HCT116 (cell line): ENCODE data around the gene TRIM65. TPM values are rescaled to one million over a fixed set of nuclear protein-coding genes. Genes with fewer than 3 reads are reported as not detected.

ENCODE experiments used
- ATAC-seq: fragments of 200-7000 bp; cut with Tn5 transposase; 2 replicates; pipeline ENCODE4 v1.9.1; 2020; ENCODE audit warnings: mild to moderate bottlenecking, moderate library complexity
- BruUV-seq: library from RNA; stranded (reverse); fragments of 400-500 nt; replicated peaks from 2 replicates; lab custom pipeline; 2021; lab: Mats Ljungman, UMichigan
- CTCF ChIA-PET: fragments of 300-600 bp; sonication (Branson Sonifier 250); formaldehyde crosslinking; loops from one replicate; lab custom pipeline; 2021; ENCODE audit warnings: antibody characterized with exemption; lab: Charles Lee
- POLR2A ChIA-PET: fragments of 300-600, 350-600 bp; sonication (Branson Sonifier 250); formaldehyde crosslinking; loops from one replicate; lab custom pipeline; 2021; ENCODE audit warnings: antibody characterized with exemption; lab: Charles Lee
- RAD21 ChIA-PET, 2 experiments: fragments of 300-600 bp; sonication (Branson Sonifier 250); formaldehyde crosslinking; loops; one replicate each; lab custom pipeline; 2023; ENCODE audit warnings: low total read pairs in 2 of 2; ENCODE audit not compliant: uncharacterized antibody in 2 of 2, unreplicated experiment in 2 of 2, low non-redundant PET in 1 of 2; lab: Charles Lee
- DNase-seq: peaks from one replicate; pipeline ENCODE4 v3.0.0-alpha.2; 2010; ENCODE audit warnings: low read depth, low spot score
- H2AFZ ChIP-seq: fragments of 200-600 bp; shearing (Covaris generic), sonication (generic); 2 replicates; pipeline ENCODE4 v1.6.1; 2017; ENCODE audit warnings: low read depth, mixed run types, mixed read lengths, antibody characterized with exemption, low read length; ENCODE audit not compliant: poor library complexity, severe bottlenecking
- H3K27ac ChIP-seq: 2 replicates; pipeline ENCODE4 v1.5.1; 2012; ENCODE audit warnings: low read depth, low read length
- H3K27me3 ChIP-seq: fragments of 200-600 bp; sonication (generic); 2 replicates; pipeline ENCODE4 v1.6.1; 2016; ENCODE audit warnings: mixed run types, low read length, mixed read lengths; ENCODE audit not compliant: insufficient read depth
- H3K36me3 ChIP-seq, 2 experiments: fragments of 200-500 bp in 1 of 2; fragments of 200-600 bp in 1 of 2; sonication (Bioruptor generic) in 1 of 2; sonication (generic) in 1 of 2; 2 replicates each; pipeline versions ENCODE4 v1.5.1 to v1.6.1; 2014 to 2016; ENCODE audit warnings: low read length in 2 of 2, inconsistent platforms in 1 of 2, mixed read lengths in 1 of 2, mixed run types in 1 of 2; ENCODE audit not compliant: insufficient read depth in 2 of 2, control insufficient read depth in 1 of 2
- H3K4me1 ChIP-seq, 2 experiments: fragments of 200-600 bp in 1 of 2; sonication (generic) in 1 of 2; 2 replicates each; pipeline versions ENCODE4 v1.5.1 to v1.6.1; 2012 to 2017; ENCODE audit warnings: low read length in 2 of 2, inconsistent platforms in 1 of 2, mild to moderate bottlenecking in 1 of 2, mixed read lengths in 1 of 2, mixed run types in 1 of 2, moderate library complexity in 1 of 2; ENCODE audit not compliant: insufficient read depth in 2 of 2, control insufficient read depth in 1 of 2
- H3K4me2 ChIP-seq: fragments of 200-600 bp; sonication (generic); 2 replicates; pipeline ENCODE4 v1.6.1; 2017; ENCODE audit warnings: mixed run types, low read length, mixed read lengths
- H3K4me3 ChIP-seq, 2 experiments: fragments of 200-600 bp in 1 of 2; sonication (generic) in 1 of 2; replicated peaks in 1 of 2; 2 replicates each; pipeline ENCODE4 v1.5.1; 2011 to 2016; ENCODE audit warnings: low read length in 2 of 2, control low read depth in 1 of 2, low read depth in 1 of 2, mild to moderate bottlenecking in 1 of 2, mixed read lengths in 1 of 2, mixed run types in 1 of 2
- H3K79me2 ChIP-seq: fragments of 200-600 bp; sonication (generic); 2 replicates; pipeline ENCODE4 v1.6.1; 2017; ENCODE audit warnings: mild to moderate bottlenecking, mixed run types, low read length, moderate library complexity, mixed read lengths; ENCODE audit not compliant: insufficient read depth
- H3K9ac ChIP-seq: fragments of 200-600 bp; sonication (generic); 2 replicates; pipeline ENCODE4 v1.6.1; 2016; ENCODE audit warnings: low read length, mixed read lengths
- H3K9me2 ChIP-seq: fragments of 200-600 bp; sonication (generic), shearing (Covaris generic); 2 replicates; pipeline ENCODE4 v1.6.1; 2017; ENCODE audit warnings: mixed run types, mild to moderate bottlenecking, moderate library complexity; ENCODE audit not compliant: insufficient read depth
- H3K9me3 ChIP-seq, 2 experiments: fragments of 200-500 bp in 1 of 2; fragments of 200-600 bp in 1 of 2; sonication (Bioruptor generic) in 1 of 2; sonication (generic) in 1 of 2; 2 replicates each; pipeline ENCODE4 v1.6.1; 2014 to 2017; ENCODE audit warnings: low read length in 2 of 2, mixed read lengths in 2 of 2, inconsistent platforms in 1 of 2, low read depth in 1 of 2, mild to moderate bottlenecking in 1 of 2, mixed run types in 1 of 2, moderate library complexity in 1 of 2; ENCODE audit not compliant: control insufficient read depth in 1 of 2, insufficient read depth in 1 of 2
- H4K20me1 ChIP-seq: fragments of 200-600 bp; sonication (generic), shearing (Covaris generic); 2 replicates; pipeline ENCODE4 v1.6.1; 2017; ENCODE audit warnings: mixed run types, mild to moderate bottlenecking, moderate library complexity; ENCODE audit not compliant: insufficient read depth
- CEBPB ChIP-seq: IDR thresholded peaks from 2 replicates; pipeline ENCODE4 v1.6.1; 2012; ENCODE audit warnings: low read depth
- FOSL1 ChIP-seq: IDR thresholded peaks from 2 replicates; pipeline ENCODE4 v1.6.1; 2012; ENCODE audit warnings: low read depth
- JUND ChIP-seq: IDR thresholded peaks from 2 replicates; pipeline ENCODE4 v1.6.1; 2012
- POLR2A ChIP-seq: IDR thresholded peaks from 2 replicates; pipeline ENCODE4 v1.7.0; 2011; ENCODE audit warnings: borderline replicate concordance; ENCODE audit not compliant: insufficient read depth, insufficient read length; ENCODE audit errors: extremely low read depth
- RAD21 ChIP-seq: IDR thresholded peaks from 2 replicates; pipeline ENCODE4 v1.6.1; 2012; ENCODE audit warnings: low read depth, mild to moderate bottlenecking
- SRF ChIP-seq: IDR thresholded peaks from 2 replicates; pipeline ENCODE4 v1.6.1; 2012; ENCODE audit warnings: low read depth
- TCF7L2 ChIP-seq: IDR thresholded peaks from 2 replicates; pipeline ENCODE4 v1.7.0; 2011; ENCODE audit warnings: borderline replicate concordance, inconsistent platforms; ENCODE audit not compliant: insufficient read depth, insufficient read length; ENCODE audit errors: extremely low read depth
- YY1 ChIP-seq: IDR thresholded peaks from 2 replicates; pipeline ENCODE4 v1.6.1; 2011; ENCODE audit warnings: low read length, low read depth, moderate library complexity, mild to moderate bottlenecking; ENCODE audit not compliant: insufficient replicate concordance; ENCODE audit errors: extremely low read depth
- ZFX ChIP-seq: fragments of 450-650 bp; IDR thresholded peaks from 2 replicates; pipeline ENCODE4 v1.6.1; 2017
- ZNF274 ChIP-seq: fragments of 200-500 bp; sonication (Bioruptor generic); IDR thresholded peaks from 2 replicates; pipeline ENCODE4 v1.6.1; 2014; ENCODE audit warnings: mild to moderate bottlenecking, low read depth, low read length, inconsistent platforms
- intact Hi-C: fragments of 100-400 bp; cut with micrococcal nuclease; formaldehyde crosslinking; loops from 2 replicates; pipeline ENCODE4 v1.10.0; 2022
- total RNA-seq: library from RNA; stranded (reverse); gene quantifications from one replicate; pipeline ENCODE4 v1.2.1, GENCODE V29; 2021; ENCODE audit not compliant: unreplicated experiment
- TF ChIP-seq, protein P1 (sequence below), 3 experiments: fragments of 200-600 bp in 1 of 3; sonication (generic) in 1 of 3; IDR thresholded peaks in 2 of 3; conservative IDR thresholded peaks in 1 of 3; 2 replicates each; pipeline ENCODE4 v1.5.1; 2012 to 2017; ENCODE audit warnings: low read depth in 2 of 3, low read length in 2 of 3, antibody characterized with exemption in 1 of 3, borderline replicate concordance in 1 of 3, control low read depth in 1 of 3, mild to moderate bottlenecking in 1 of 3, mixed read lengths in 1 of 3, mixed run types in 1 of 3, moderate library complexity in 1 of 3; ENCODE audit not compliant: insufficient read depth in 1 of 3
- TF ChIP-seq, protein P2 (sequence below): IDR thresholded peaks from 2 replicates; pipeline ENCODE4 v1.6.1; 2012
- TF ChIP-seq, protein P3 (sequence below): IDR thresholded peaks from 2 replicates; pipeline ENCODE4 v1.6.1; 2012; ENCODE audit warnings: low read depth

TRIM65 gene
- total RNA-seq, 1 experiment from 2014 or later = 53.0 TPM

DNA sequence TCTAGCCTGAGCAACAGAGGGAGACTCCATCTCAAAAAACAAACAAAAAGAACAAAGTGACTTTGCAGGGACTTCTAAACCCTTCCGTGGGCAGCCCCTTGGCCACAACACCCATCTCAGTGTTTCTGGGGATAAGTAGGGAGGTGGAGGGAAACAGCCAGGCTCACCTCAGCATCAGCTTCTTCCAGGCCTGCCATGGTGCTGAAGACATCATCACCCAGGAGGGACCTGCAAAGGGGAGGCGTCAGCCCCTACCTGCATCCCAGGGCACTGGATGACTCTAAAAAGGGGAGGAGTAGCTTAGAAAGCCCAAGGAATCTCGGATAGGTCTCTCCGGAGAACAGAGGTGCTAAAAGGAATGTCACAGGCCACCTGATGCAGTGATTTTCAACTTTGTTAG is 34.3 kb upstream of the TRIM65 start:
- Histone ChIP-seq H3K4me3 (no peak overlapping the region), H3K9me2 (no peaks in the 10 kb centered on the region), H2AFZ (no peak overlapping the region), H3K4me2 (no peak overlapping the region), H4K20me1 (no peaks in the 10 kb centered on the region), H3K79me2 (no peaks in the 10 kb centered on the region), H3K36me3 (no peaks in the 10 kb centered on the region), H3K27me3 (no peaks in the 10 kb centered on the region), H3K9me3 (no peaks in the 10 kb centered on the region), H3K9ac (no peak overlapping the region), H3K4me1 (peaks cover 0 to 8% of the 10 kb centered on the region in 2 experiments; a peak in 2 of 4 replicates), H3K27ac (no peak overlapping the region)
- no peak for TF ChIP-seq JUND
- no peak for TF ChIP-seq ZFX
- TF ChIP-seq, protein P1, sequence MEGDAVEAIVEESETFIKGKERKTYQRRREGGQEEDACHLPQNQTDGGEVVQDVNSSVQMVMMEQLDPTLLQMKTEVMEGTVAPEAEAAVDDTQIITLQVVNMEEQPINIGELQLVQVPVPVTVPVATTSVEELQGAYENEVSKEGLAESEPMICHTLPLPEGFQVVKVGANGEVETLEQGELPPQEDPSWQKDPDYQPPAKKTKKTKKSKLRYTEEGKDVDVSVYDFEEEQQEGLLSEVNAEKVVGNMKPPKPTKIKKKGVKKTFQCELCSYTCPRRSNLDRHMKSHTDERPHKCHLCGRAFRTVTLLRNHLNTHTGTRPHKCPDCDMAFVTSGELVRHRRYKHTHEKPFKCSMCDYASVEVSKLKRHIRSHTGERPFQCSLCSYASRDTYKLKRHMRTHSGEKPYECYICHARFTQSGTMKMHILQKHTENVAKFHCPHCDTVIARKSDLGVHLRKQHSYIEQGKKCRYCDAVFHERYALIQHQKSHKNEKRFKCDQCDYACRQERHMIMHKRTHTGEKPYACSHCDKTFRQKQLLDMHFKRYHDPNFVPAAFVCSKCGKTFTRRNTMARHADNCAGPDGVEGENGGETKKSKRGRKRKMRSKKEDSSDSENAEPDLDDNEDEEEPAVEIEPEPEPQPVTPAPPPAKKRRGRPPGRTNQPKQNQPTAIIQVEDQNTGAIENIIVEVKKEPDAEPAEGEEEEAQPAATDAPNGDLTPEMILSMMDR (IDR thresholded peaks at IDR 0.05 in 2 of 3, conservative IDR thresholded peaks at IDR 0.05 in 1 of 3; ENCODE audit: borderline replicate concordance in 1 of 3, insufficient read depth in 1 of 3, low read depth in 2 of 3, low read length in 2 of 3) = no peak
- no peak for TF ChIP-seq ZNF274
- no peak for TF ChIP-seq SRF
- TF ChIP-seq, protein P2, sequence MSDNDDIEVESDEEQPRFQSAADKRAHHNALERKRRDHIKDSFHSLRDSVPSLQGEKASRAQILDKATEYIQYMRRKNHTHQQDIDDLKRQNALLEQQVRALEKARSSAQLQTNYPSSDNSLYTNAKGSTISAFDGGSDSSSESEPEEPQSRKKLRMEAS = no peak
- TF ChIP-seq RAD21 = no peak
- TF ChIP-seq, protein P3, sequence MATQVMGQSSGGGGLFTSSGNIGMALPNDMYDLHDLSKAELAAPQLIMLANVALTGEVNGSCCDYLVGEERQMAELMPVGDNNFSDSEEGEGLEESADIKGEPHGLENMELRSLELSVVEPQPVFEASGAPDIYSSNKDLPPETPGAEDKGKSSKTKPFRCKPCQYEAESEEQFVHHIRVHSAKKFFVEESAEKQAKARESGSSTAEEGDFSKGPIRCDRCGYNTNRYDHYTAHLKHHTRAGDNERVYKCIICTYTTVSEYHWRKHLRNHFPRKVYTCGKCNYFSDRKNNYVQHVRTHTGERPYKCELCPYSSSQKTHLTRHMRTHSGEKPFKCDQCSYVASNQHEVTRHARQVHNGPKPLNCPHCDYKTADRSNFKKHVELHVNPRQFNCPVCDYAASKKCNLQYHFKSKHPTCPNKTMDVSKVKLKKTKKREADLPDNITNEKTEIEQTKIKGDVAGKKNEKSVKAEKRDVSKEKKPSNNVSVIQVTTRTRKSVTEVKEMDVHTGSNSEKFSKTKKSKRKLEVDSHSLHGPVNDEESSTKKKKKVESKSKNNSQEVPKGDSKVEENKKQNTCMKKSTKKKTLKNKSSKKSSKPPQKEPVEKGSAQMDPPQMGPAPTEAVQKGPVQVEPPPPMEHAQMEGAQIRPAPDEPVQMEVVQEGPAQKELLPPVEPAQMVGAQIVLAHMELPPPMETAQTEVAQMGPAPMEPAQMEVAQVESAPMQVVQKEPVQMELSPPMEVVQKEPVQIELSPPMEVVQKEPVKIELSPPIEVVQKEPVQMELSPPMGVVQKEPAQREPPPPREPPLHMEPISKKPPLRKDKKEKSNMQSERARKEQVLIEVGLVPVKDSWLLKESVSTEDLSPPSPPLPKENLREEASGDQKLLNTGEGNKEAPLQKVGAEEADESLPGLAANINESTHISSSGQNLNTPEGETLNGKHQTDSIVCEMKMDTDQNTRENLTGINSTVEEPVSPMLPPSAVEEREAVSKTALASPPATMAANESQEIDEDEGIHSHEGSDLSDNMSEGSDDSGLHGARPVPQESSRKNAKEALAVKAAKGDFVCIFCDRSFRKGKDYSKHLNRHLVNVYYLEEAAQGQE = no peak
- TF ChIP-seq POLR2A = no peak
- no peak for TF ChIP-seq YY1
- TF ChIP-seq TCF7L2 = no peak
- TF ChIP-seq FOSL1 = no peak
- no peak for TF ChIP-seq CEBPB
- BruUV-seq = no TSS peak
- POLR2A ChIA-PET = no interaction called here
- RAD21 ChIA-PET = no interaction called here
- ATAC-seq (no peak), DNase-seq (no peak)
- intact Hi-C loops = no loop called here
- CTCF ChIA-PET = no interaction called here
